ENCODE data around the gene CFAP58. TPM values are rescaled to one million over a fixed set of nuclear protein-coding genes. Genes with fewer than 3 reads are reported as not detected.

Gene CFAP58
- total RNA-seq, 2 experiments from 2014 or later = not detected

DNA sequence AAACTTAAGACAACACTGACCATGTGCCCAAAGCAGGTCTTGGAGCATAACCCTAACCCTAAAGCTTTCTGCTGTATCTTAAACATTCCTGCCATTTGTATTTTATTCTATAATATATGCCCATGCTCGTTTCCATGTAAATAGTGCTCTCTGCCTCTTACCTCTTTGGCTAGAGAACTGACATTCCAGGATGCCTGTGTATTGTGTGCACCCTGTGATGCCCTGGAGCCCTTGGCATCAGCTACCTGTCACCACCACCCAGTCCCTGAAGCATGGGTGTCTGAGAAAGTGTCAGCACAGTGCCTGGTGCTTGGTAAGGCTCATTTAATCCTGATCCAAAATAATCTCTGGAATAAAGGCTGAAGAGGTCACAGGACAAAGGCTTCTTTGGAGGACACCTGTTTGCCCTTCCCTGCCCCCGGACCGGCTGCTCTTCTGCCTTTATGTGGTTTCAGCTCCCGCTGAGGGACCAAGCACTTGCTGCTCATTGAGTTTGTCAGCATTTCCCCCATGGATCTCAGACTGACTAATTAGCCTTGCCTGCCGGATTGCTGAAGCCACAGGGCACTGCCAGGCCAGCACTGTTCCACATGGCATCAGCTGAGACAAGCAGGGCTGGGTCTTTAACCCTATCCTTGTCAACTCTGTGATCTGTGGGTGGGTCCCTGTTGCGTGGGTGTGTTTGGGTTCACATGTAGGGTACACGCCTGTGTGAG lies 148.4 kb downstream of the CFAP58 start:
- intact Hi-C loops (cut with DNase I, micrococcal nuclease) = no loop called here
- no peaks in the 10 kb centered on the region for H3K36me3 ChIP-seq (ENCODE audit: insufficient read depth, low read length)
- peaks cover 0 to 3% of the 10 kb centered on the region in 2 experiments for H3K27me3 ChIP-seq (ENCODE audit: control insufficient read depth in 1 of 2, insufficient read depth in 2 of 2, low read length in 2 of 2)
- H3K27ac ChIP-seq (ENCODE audit: low read depth in 1 of 2, low read length in 2 of 2) = no peak overlapping the region
- Mint-ChIP-seq H3K4me1 (ENCODE audit: low read depth) (no peaks in the 10 kb centered on the region), H3K9me3 (no peaks in the 10 kb centered on the region), H3K27me3 (peaks cover 17% of the 10 kb centered on the region), H3K4me3 (no peak overlapping the region), H3K27ac (no peak overlapping the region), H3K36me3 (ENCODE audit: low read depth) (no peaks in the 10 kb centered on the region)
- TF ChIP-seq, protein P1, sequence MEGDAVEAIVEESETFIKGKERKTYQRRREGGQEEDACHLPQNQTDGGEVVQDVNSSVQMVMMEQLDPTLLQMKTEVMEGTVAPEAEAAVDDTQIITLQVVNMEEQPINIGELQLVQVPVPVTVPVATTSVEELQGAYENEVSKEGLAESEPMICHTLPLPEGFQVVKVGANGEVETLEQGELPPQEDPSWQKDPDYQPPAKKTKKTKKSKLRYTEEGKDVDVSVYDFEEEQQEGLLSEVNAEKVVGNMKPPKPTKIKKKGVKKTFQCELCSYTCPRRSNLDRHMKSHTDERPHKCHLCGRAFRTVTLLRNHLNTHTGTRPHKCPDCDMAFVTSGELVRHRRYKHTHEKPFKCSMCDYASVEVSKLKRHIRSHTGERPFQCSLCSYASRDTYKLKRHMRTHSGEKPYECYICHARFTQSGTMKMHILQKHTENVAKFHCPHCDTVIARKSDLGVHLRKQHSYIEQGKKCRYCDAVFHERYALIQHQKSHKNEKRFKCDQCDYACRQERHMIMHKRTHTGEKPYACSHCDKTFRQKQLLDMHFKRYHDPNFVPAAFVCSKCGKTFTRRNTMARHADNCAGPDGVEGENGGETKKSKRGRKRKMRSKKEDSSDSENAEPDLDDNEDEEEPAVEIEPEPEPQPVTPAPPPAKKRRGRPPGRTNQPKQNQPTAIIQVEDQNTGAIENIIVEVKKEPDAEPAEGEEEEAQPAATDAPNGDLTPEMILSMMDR (IDR thresholded peaks at IDR 0.05) = no peak
- POLR2A ChIA-PET = no interaction called here
- no peak for ATAC-seq (ENCODE audit: poor library complexity)
- DNase-seq = no peak
- no peaks in the 10 kb centered on the region for H3K9me3 ChIP-seq (ENCODE audit: control insufficient read depth in 1 of 2, insufficient read depth in 1 of 2, low read length in 2 of 2)
- H3K4me3 ChIP-seq (ENCODE audit: low read length) = no peak overlapping the region
- no peaks in the 10 kb centered on the region for H3K4me1 ChIP-seq (ENCODE audit: insufficient read depth, low read length)
- CTCF ChIA-PET = interaction anchor here (1.0 kb wide), 1 partner anchor 8 kb away, joined by 3 read pairs; no protein-coding TSS in a partner anchor

DNA sequence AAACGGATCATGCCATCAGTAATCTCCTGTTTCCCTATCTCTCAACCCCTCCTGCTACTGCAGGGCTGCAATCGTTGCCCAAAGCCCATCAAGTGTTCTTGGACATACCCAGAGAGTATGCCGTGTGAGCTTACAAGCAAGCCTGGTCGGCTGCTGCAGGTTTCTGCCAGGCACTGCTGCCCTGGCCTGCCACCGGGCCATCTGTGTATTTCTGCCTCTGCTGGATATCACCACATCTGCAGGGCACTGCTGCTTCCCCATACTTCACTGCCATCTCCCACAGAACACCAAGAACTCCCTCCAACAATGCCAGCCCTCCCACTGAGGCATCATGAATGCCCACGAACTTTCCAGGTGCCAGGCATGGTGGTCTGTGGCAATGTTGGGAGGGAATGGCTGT lies 149.3 kb downstream of the CFAP58 start:
- DNase-seq (no peak), ATAC-seq (ENCODE audit: poor library complexity) (no peak)
- Histone ChIP-seq H3K27ac (ENCODE audit: low read depth in 1 of 2, low read length in 2 of 2) (no peak overlapping the region), H3K4me1 (ENCODE audit: insufficient read depth, low read length) (no peaks in the 10 kb centered on the region), H3K36me3 (ENCODE audit: insufficient read depth, low read length) (no peaks in the 10 kb centered on the region), H3K4me3 (ENCODE audit: low read length) (no peak overlapping the region), H3K9me3 (ENCODE audit: control insufficient read depth in 1 of 2, insufficient read depth in 1 of 2, low read length in 2 of 2) (no peaks in the 10 kb centered on the region), H3K27me3 (ENCODE audit: control insufficient read depth in 1 of 2, insufficient read depth in 2 of 2, low read length in 2 of 2) (peaks cover 0 to 3% of the 10 kb centered on the region in 2 experiments)
- TF ChIP-seq, protein P1 (IDR thresholded peaks at IDR 0.05) = no peak
- Mint-ChIP-seq H3K9me3 (no peaks in the 10 kb centered on the region), H3K4me3 (no peak overlapping the region), H3K36me3 (ENCODE audit: low read depth) (no peaks in the 10 kb centered on the region), H3K4me1 (ENCODE audit: low read depth) (no peaks in the 10 kb centered on the region), H3K27me3 (peaks cover 23% of the 10 kb centered on the region), H3K27ac (no peak overlapping the region)
- intact Hi-C loops (cut with DNase I, micrococcal nuclease) = no loop called here
- ChIA-PET CTCF (no interaction called here), POLR2A (no interaction called here)

Other genes starting within 250 kb of the CFAP58 start
- 1 to 10 TPM; 7.2 to 7.7 TPM for gene SFR1, start 231.7 kb upstream of the CFAP58 start, total RNA-seq
- gene CFAP43, start 121.5 kb upstream of the CFAP58 start, total RNA-seq = not detected
- 10 to 100 TPM; 23.9 to 26.1 TPM for gene GSTO1, start 98.9 kb upstream of the CFAP58 start, total RNA-seq
- gene GSTO2, start 84.6 kb upstream of the CFAP58 start, total RNA-seq = 1 to 10 TPM in 1 of 2 experiments, under 1 TPM in 1; 0.77 to 1.2 TPM
- 100 to 1,000 TPM; 127 to 133 TPM for gene ITPRIP, start 15.4 kb upstream of the CFAP58 start, total RNA-seq